Ovary (tissue), 3 donors: ENCODE data around the gene PCDHGB7.

Experiments
- POLR2A ChIP-seq: fragments of 450-650 bp; IDR thresholded peaks from one replicate; pipeline ENCODE4 v1.6.1; 2017; ENCODE audit warnings: antibody characterized with exemption, mild to moderate bottlenecking, moderate library complexity
- TF ChIP-seq, protein P1 (sequence below), 3 donors: fragments of 450-650 bp in 2 of 3; fragments of 200-600 bp in 1 of 3; IDR thresholded peaks; one replicate each; pipeline versions ENCODE4 v1.5.1 to v1.8.0; 2016 to 2022; ENCODE audit warnings: antibody characterized with exemption in 3 of 3, mild to moderate bottlenecking in 1 of 3
- donor health status: DM: no; HTN: no; CAD: no.

DNA sequence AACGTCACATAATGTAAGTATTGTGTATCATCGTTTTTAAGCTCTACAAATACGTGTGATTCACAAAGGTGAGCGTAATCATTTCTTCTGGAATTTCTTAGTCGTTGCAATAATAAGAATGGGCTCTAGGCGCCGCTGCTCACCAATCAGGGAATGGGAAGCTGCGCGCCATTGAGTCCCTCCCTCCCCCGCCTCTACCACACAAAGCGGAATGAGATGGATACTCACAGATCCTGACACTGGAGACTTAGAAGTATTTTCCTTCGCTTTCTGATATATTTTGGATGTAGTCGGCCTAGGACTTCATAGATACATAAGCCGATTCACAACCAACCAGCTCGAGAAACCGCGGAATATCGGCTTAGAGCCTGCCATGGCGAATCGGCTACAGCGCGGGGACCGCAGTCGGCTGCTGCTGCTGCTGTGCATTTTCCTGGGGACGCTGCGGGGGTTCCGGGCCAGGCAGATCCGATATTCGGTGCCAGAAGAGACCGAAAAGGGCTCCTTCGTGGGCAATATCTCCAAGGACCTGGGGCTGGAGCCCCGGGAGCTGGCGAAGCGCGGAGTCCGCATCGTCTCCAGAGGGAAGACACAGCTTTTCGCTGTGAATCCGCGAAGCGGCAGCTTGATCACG lies 3.5 kb downstream of the PCDHGB7 start, which contains the start of gene PCDHGA11:
- TF ChIP-seq, protein P1, sequence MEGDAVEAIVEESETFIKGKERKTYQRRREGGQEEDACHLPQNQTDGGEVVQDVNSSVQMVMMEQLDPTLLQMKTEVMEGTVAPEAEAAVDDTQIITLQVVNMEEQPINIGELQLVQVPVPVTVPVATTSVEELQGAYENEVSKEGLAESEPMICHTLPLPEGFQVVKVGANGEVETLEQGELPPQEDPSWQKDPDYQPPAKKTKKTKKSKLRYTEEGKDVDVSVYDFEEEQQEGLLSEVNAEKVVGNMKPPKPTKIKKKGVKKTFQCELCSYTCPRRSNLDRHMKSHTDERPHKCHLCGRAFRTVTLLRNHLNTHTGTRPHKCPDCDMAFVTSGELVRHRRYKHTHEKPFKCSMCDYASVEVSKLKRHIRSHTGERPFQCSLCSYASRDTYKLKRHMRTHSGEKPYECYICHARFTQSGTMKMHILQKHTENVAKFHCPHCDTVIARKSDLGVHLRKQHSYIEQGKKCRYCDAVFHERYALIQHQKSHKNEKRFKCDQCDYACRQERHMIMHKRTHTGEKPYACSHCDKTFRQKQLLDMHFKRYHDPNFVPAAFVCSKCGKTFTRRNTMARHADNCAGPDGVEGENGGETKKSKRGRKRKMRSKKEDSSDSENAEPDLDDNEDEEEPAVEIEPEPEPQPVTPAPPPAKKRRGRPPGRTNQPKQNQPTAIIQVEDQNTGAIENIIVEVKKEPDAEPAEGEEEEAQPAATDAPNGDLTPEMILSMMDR (IDR thresholded peaks at IDR 0.05): no peak
- TF ChIP-seq POLR2A: no peak
